ENCODE measurements around the gene MFAP3. TPM values are rescaled to one million over a fixed set of nuclear protein-coding genes. Genes with fewer than 3 reads are reported as not detected.

The MFAP3 gene
- 63.9 and 70.8 TPM in 2 replicates for total RNA-seq

GRCh38 chr5:154038707-154039457 lies at the start of gene MFAP3, which contains the start of gene FAM114A2:
Gene MFAP3 (plus strand): TSS chr5:154038967. CDS start chr5:154049723, 10,756 bp downstream.
Gene FAM114A2 (minus strand): TSS chr5:154038910. CDS start chr5:154034953, 3,957 bp downstream.

Other genes starting within 250 kb of the MFAP3 start
- 24.1 and 24.3 TPM in 2 replicates for gene FAM114A2, start 57 bp upstream of the MFAP3 start, total RNA-seq
- 3.4 and 14.9 TPM in 2 replicates for gene GALNT10, start 151.8 kb downstream of the MFAP3 start, total RNA-seq